Glomerular visceral epithelial cell (primary cell): ENCODE results near the gene MRRF.
A peak's percentile ranks its signal among the peaks of the same experiment; 100 is the strongest.

ENCODE experiments used
- DNase-seq: peaks from one replicate; pipeline ENCODE4 v3.0.0-alpha.2; 2016; ENCODE audit errors: extremely low spot score

The MRRF gene

GRCh38 chr9:122332083-122332482 is 67.4 kb downstream of the MRRF start:
- DNase-seq: no peak

- no peak for DNase-seq
Measured at GRCh38 chr9:122332644-122333043, 68.0 kb downstream of the MRRF start.

DNA sequence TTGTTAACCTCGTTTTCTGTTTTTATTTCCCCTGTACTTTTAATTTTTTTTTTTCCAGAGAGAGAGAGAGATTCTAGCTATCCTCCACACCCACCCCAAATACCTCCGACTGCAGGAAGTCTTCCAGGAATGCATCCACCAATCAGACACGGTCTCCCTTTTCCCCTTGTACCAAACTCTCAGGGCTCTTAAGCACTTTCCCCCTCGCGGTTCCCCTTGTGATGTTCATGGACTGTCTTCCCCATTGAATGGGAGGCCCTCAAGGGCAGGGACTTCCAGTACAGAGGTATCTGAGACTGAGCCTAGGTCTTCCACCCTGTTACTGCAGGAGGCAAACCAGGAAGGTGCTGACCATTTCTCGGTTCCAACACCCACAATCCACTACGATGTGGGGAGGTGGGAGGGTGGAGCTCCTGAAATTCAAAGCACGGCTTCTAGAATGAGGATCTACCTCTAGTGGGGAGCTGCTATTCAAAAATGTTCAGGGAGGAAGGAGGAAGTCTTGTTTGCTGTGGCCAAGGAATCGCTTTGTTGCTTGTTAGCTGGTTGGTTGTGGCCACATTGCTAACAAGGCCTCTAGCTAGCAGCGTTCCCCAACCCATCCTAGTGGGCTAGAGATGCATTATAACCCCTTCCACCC is 68.6 kb downstream of the MRRF start:
- DNase-seq: no peak

GRCh38 chr9:122334916-122335315 is 70.2 kb downstream of the MRRF start:
- DNase-seq: no peak

GRCh38 chr9:122336189-122336588 is 71.5 kb downstream of the MRRF start:
- no peak for DNase-seq

GRCh38 chr9:122336866-122337555 is 72.3 kb downstream of the MRRF start:
- DNase-seq: no peak

GRCh38 chr9:122337556-122337929 is 72.9 kb downstream of the MRRF start:
- DNase-seq: no peak

DNA sequence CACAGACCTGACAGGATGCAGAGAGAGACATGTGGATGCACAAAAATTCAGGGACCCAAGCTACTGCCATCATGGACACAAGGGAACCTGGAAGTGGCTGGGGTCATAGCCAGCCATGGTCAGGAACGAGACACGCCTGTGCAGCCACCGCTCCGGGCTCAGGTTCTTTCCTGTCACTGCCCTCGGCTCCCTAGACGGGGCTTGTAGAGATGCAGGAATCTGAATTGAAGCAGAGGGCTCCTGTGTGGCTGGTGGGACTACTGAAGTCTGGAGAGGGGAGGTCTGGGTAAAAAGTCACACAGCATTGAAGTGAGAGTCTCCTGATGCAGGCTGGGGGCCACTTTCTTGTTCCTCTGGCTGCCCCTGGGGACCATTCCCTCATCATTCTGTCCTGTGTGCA is 73.9 kb downstream of the MRRF start:
- DNase-seq: no peak

DNA sequence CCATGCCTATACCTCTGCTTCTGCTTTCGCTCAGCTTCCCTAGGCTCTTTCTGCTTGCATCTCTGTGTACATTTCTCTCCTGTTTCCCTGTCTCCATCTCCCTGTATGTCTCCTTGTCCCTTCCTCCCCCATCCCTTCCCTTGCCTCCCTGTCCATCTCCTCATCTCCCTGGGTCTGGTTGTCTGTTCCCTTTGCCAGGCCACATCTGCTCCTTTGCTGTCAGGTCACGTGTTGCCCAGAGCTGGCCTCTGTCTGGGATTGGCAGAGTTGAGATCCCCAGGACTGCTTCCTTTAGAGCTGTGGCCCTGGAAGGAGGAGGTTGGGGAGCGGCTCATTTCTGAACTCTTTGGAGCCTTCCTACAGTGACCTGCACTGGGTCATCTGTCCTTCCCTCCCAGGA is 74.3 kb downstream of the MRRF start:
- DNase-seq: no peak

GRCh38 chr9:122339579-122339978 is 74.9 kb downstream of the MRRF start:
- no peak for DNase-seq

- DNase-seq: no peak
Measured at GRCh38 chr9:122340161-122340560, 75.5 kb downstream of the MRRF start.

- no peak for DNase-seq
Measured at GRCh38 chr9:122342323-122343050, 77.8 kb downstream of the MRRF start.

DNA sequence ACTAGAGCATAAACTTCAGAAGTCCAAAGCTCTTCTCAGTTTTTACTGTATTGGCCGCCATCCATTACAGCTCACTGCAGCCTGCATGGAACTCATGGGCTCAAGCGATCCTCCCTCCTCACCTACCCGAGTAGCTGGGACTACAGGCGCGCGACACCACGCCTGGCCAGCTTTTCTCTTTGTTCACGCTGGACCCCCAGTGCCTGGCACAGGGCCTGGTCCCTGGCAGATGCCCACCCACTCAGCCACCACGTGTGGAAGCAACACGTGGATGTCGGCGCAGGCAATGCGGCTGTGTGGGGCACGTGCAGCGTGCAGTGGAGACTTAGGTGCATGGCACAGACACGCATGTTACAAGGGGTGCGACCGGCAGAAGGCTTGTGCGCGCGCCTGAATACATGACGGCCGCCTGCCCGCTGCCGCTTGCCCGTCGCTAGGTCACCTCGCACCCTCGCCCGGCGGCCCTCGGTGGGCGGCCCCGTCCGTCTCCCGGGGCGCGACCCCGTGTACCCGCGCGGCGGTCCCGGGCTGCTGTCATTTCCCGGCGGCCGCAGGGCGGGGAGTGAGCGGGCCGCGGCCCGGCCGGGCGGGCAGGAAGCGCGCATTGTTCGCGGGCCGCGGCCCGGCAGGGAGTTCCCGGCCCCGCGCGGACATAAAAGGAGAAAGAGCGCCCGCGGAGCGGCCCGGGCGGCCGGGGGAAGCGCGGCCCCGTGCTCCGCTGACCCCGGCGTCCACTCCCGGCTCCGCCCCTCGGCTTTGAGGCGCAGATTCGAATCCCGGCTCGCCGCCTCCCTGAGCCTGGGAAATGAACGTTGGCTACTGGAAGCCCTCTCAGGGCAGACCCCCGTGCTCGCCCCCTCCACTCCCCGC is 82.0 kb downstream of the MRRF start:
- DNase-seq: peak; percentile 11

GRCh38 chr9:122347348-122348287 is 82.9 kb downstream of the MRRF start:
- DNase-seq: no peak

DNA sequence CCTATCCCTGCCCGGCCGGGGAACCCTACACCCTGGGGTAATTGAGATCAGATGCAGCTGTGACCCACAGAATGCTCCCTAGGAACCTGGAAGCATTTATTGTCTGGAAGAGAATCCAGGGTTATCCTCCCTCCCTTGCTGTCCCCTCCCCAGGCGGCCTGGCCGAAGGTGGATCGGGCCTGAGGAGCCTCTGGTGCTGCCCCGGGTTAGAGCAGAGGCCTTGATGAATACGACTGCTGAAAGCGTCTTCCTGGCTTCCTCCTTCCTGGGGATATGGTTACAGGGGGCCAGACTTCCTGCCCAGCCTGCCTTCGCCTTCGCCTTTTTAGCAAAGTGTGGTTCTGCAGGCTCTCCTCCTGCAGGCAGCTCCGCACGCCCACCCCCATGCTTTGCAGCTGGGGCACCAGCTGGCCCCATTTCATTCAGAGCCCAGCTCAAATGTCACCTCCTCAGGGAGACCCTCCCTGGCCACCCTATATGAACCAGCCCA is 83.7 kb downstream of the MRRF start:
- DNase-seq: no peak

DNA sequence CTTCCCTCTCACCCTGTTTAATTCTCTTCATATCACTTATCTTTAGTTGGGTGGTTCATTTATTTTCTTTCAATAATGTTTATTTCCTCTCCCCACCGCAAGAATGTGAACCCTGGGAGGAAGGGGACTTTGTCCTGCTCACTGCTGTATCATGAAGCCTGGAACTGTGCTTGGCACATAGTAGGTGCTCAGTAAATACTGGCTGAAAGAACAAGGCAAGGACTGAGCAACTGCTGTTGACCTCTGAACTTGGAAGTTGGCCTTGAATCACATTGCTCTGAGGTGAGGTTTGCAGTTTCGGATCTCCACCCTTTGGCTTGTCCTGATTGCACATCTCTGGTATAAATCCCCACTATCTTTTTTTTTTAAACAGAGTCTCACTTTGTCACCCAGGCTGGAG is 84.1 kb downstream of the MRRF start:
- DNase-seq: no peak

DNA sequence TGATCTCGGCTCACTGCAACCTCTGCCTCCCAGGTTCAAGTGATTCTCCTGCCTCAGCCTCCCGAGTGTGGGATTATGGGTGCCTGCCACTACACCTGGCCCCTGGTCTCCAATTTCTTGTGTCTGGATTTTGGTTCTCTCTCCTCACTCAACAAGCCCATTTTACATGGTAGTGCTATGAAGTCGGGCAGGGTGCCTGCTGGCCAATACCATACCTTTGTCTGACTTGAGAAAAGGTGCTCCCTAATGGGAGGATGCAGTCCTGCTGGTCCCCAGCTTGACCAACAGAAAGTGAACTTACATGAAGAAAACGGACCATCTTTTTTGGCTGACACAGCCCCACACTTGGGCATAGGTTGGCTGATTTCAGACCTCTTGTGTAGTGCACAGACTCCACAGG is 84.5 kb downstream of the MRRF start:
- DNase-seq: no peak

DNA sequence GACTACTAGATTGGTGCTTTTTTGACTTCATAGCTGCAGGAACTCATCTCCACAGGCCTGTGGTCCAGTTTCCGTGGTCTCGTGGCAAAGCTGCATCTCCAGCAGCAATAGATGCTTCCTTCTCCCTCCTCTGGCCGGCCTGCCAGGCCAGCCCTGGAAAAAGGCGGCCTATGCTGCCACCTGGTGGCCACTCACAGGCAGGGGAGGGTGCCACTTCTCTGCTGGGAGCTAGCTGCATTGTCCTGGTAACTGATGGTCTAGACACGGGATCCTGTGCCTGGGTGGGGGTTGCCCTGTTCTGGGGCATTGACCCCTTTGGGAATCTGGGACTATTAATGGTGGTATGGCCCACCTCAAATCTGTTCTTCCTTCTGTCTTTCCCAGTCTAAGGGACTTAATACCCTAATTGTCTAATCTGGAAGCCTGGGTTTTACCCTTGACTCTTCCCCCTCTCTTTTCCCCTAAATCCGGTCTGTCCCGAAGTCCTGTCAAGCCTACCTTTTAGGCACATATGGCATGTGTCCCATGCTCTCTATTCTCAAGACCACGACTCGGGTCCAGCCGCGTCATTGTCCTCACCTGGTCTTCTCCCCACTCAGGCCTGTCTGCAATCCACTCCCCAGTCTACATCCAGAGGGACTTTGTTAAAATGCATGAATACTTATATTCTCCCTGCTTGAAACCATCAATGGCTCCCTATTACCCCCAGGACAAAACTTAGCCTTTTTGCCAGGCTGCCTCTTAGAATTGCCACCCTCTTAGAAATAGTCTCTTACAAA is 86.1 kb downstream of the MRRF start:
- peak; percentile 76 for DNase-seq

DNA sequence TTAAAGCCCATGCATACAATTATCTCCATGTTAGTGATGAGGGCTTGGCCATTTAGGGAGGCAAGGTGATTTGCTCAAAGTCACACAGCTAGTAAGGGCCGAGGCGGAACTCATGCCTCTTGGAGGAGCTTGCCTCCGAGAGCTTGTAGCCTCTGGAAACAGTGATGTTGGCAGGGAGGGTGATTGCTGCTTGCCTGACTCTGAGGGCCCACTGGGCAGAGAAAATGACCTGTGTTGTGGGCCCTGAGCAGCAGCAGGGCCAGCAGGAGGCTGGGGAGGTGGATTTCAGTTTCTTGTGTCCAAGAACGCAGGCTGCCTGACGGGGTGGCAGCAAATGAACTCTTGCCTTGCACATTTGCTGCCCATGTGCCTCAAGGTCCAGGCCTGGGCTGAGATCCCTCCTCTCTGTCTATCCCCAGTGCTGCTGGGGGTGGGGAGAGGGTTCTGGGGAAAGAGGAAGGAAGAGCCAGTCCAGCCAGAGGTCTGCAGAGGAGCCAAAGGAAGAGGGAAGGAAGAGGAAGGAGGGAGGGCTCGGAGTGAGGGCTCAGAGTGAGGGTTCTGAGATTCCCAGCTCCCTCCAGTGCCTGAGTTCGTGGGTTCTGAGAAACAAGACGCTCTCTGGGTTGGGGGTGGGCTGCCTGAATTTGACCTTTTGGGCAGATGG is 90.0 kb downstream of the MRRF start:
- no peak for DNase-seq
